Osteoblast (primary cell): ENCODE measurements around the gene MAPK14. TPM values are rescaled to one million over a fixed set of nuclear protein-coding genes. Genes with fewer than 3 reads are reported as not detected.
"Not testable (repeated sequence)": the region's sequence is repeated elsewhere in the genome, so short reads cannot be mapped to it uniquely, and the experiment has no call there.

Experiments
- DNase-seq: peaks from one replicate; pipeline ENCODE4 v3.0.0; 2011; ENCODE audit warnings: low spot score, mixed read lengths; ENCODE audit not compliant: insufficient read length; ENCODE audit errors: missing footprints
- H2AFZ ChIP-seq: 2 replicates; pipeline ENCODE4 v1.6.0; 2011; ENCODE audit warnings: mild to moderate bottlenecking, low read length
- H3K27ac ChIP-seq: 2 replicates; pipeline ENCODE4 v1.5.1; 2011; ENCODE audit warnings: mild to moderate bottlenecking, low read depth, low read length, moderate library complexity
- H3K27me3 ChIP-seq: 2 replicates; pipeline ENCODE4 v1.6.0; 2012; ENCODE audit warnings: mild to moderate bottlenecking, control low read depth, inconsistent platforms, low read length, moderate library complexity; ENCODE audit not compliant: insufficient read depth
- H3K36me3 ChIP-seq: 2 replicates; pipeline ENCODE4 v1.5.1; 2011; ENCODE audit warnings: mild to moderate bottlenecking, low read length, control low read depth, moderate library complexity; ENCODE audit not compliant: insufficient read depth
- H3K4me1 ChIP-seq: 2 replicates; pipeline ENCODE4 v1.5.1; 2011; ENCODE audit warnings: mild to moderate bottlenecking, low read length, control low read depth, moderate library complexity; ENCODE audit not compliant: insufficient read depth
- H3K4me2 ChIP-seq: 2 replicates; pipeline ENCODE4 v1.6.0; 2011; ENCODE audit warnings: mild to moderate bottlenecking, low read length; ENCODE audit not compliant: insufficient read depth
- H3K4me3 ChIP-seq: fragments of 200-600 bp; sonication (generic); 3 replicates; pipeline ENCODE4 v1.5.1; 2012; ENCODE audit warnings: mild to moderate bottlenecking, low read length, inconsistent platforms; ENCODE audit not compliant: insufficient read depth
- H3K79me2 ChIP-seq: 2 replicates; pipeline ENCODE4 v1.6.0; 2012; ENCODE audit warnings: mild to moderate bottlenecking, low read length, control low read depth, inconsistent platforms; ENCODE audit not compliant: insufficient read depth
- H3K9me3 ChIP-seq: 2 replicates; pipeline ENCODE4 v1.5.1; 2011; ENCODE audit warnings: low read depth, low read length, control low read depth
- H4K20me1 ChIP-seq: 2 replicates; pipeline ENCODE4 v1.6.0; 2012; ENCODE audit warnings: mild to moderate bottlenecking, low read length, control low read depth; ENCODE audit not compliant: insufficient read depth
- total RNA-seq: library from RNA; depleted of rRNA; stranded (reverse); fragments of >200 nt; gene quantifications from 2 replicates; pipeline ENCODE4 v1.2.3, GENCODE V29; 2012
- TF ChIP-seq, protein P1 (sequence below): IDR thresholded peaks from 2 replicates; pipeline ENCODE4 v1.5.1; 2011; ENCODE audit warnings: mild to moderate bottlenecking, low read depth, low read length, moderate library complexity; ENCODE audit errors: extremely low read depth

Gene MAPK14
- total RNA-seq, 1 donor, result 90.5 TPM

DNA sequence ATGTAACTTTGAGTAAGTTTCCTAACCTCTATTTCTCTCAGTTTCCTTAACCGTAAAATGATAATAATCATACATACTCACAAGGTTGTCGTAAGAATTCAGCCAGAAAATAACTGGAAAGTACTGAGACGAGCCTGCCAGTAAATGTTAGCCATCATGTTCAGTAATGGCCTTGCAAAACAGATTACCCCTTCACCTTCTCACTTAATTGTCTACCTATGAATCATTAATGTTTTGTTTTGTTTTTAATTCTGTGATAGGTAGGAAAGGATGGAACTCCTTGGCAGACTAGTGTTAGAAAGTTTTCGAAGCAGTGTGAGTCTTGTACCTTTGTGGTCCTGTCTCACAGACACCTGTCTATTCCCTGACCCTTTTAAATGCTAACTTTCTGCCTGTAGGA is 50.6 kb downstream of the MAPK14 start:
- no peaks in the 10 kb centered on the region for H3K9me3 ChIP-seq
- H3K4me1 ChIP-seq, result no peaks in the 10 kb centered on the region
- no peaks in the 10 kb centered on the region for H3K27me3 ChIP-seq
- TF ChIP-seq, protein P1, sequence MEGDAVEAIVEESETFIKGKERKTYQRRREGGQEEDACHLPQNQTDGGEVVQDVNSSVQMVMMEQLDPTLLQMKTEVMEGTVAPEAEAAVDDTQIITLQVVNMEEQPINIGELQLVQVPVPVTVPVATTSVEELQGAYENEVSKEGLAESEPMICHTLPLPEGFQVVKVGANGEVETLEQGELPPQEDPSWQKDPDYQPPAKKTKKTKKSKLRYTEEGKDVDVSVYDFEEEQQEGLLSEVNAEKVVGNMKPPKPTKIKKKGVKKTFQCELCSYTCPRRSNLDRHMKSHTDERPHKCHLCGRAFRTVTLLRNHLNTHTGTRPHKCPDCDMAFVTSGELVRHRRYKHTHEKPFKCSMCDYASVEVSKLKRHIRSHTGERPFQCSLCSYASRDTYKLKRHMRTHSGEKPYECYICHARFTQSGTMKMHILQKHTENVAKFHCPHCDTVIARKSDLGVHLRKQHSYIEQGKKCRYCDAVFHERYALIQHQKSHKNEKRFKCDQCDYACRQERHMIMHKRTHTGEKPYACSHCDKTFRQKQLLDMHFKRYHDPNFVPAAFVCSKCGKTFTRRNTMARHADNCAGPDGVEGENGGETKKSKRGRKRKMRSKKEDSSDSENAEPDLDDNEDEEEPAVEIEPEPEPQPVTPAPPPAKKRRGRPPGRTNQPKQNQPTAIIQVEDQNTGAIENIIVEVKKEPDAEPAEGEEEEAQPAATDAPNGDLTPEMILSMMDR, result no peak
- no peak overlapping the region for H3K27ac ChIP-seq
- no peak overlapping the region for H3K4me2 ChIP-seq
- no peak overlapping the region for H3K4me3 ChIP-seq
- H3K79me2 ChIP-seq, result peaks cover 5% of the 10 kb centered on the region
- H3K36me3 ChIP-seq, result peaks cover 51% of the 10 kb centered on the region
- peaks cover 5% of the 10 kb centered on the region for H4K20me1 ChIP-seq
- DNase-seq, result no peak
- H2AFZ ChIP-seq, result no peak overlapping the region

- TF ChIP-seq, protein P1, result no peak
- H2AFZ ChIP-seq, result no peak overlapping the region
- H4K20me1 ChIP-seq, result peaks cover 3% of the 10 kb centered on the region
- H3K27me3 ChIP-seq, result no peaks in the 10 kb centered on the region
- no peak overlapping the region for H3K4me3 ChIP-seq
- H3K4me1 ChIP-seq, result no peaks in the 10 kb centered on the region
- H3K79me2 ChIP-seq, result no peaks in the 10 kb centered on the region
- H3K9me3 ChIP-seq, result no peaks in the 10 kb centered on the region
- no peak overlapping the region for H3K27ac ChIP-seq
- no peak for DNase-seq
- H3K4me2 ChIP-seq, result no peak overlapping the region
- peaks cover 65% of the 10 kb centered on the region for H3K36me3 ChIP-seq
Observed at GRCh38 chr6:36079601-36080000, 52.0 kb downstream of the MAPK14 start.

GRCh38 chr6:36082318-36082717 is 54.7 kb downstream of the MAPK14 start:
- Histone ChIP-seq H3K36me3 (peaks cover 56% of the 10 kb centered on the region), H3K27me3 (no peaks in the 10 kb centered on the region), H3K79me2 (no peaks in the 10 kb centered on the region), H2AFZ (no peak overlapping the region), H3K27ac (no peak overlapping the region), H3K9me3 (no peaks in the 10 kb centered on the region), H3K4me3 (no peak overlapping the region), H4K20me1 (peaks cover 3% of the 10 kb centered on the region), H3K4me1 (no peaks in the 10 kb centered on the region), H3K4me2 (no peak overlapping the region)
- DNase-seq, result no peak
- TF ChIP-seq, protein P1, result no peak

DNA sequence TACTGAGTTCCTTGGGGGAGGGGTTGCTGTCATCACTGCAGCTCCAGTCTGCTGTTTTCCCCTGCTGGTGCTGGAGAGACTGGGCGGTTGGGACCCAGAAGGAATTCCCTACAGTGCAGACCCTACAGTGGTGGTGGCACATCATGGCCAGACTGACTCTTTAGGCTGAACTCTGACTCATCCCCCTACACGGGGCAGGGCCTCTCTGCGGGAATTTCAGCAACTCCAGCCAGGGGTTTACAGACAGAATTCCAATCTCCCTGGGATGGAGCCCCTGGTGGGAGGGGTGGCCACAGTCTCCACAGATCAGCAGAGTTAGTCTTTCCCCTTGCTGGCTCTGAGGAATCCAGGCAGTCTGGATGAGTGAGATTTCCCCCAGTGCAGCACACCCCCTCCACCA is 55.8 kb downstream of the MAPK14 start:
- H4K20me1 ChIP-seq, result no peaks in the 10 kb centered on the region
- no peak overlapping the region for H3K4me3 ChIP-seq
- H3K4me1 ChIP-seq, result no peaks in the 10 kb centered on the region
- no peak overlapping the region for H3K4me2 ChIP-seq
- no peaks in the 10 kb centered on the region for H3K9me3 ChIP-seq
- peaks cover 51% of the 10 kb centered on the region for H3K36me3 ChIP-seq
- TF ChIP-seq, protein P1, result no peak
- no peaks in the 10 kb centered on the region for H3K79me2 ChIP-seq
- H3K27me3 ChIP-seq, result no peaks in the 10 kb centered on the region
- no peak for DNase-seq
- no peak overlapping the region for H2AFZ ChIP-seq
- H3K27ac ChIP-seq, result no peak overlapping the region

- not testable (repeated sequence) for H3K27ac ChIP-seq, H3K9me3 ChIP-seq, H3K79me2 ChIP-seq, DNase-seq, H3K4me3 ChIP-seq, H3K4me1 ChIP-seq, H2AFZ ChIP-seq, H3K27me3 ChIP-seq, H4K20me1 ChIP-seq, H3K4me2 ChIP-seq
- peaks cover 36% of the 10 kb centered on the region for H3K36me3 ChIP-seq
Observed at GRCh38 chr6:36088204-36088603, 60.6 kb downstream of the MAPK14 start.
